AML-193 (cell line): Measurements from ENCODE around the gene SCCPDH.
A peak's percentile ranks its signal among the peaks of the same experiment; 100 is the strongest.

ENCODE experiments used
- DNase-seq, 2 experiments: peaks; one replicate each; lab custom pipeline; 2025; lab: John Stamatoyannopoulos, UW

The SCCPDH gene

GRCh38 chr1:246753670-246754535 lies 29.7 kb downstream of the SCCPDH start:
- DNase-seq, result peak; percentile 49 to 59

- no peak for DNase-seq
Observed at GRCh38 chr1:246755419-246755818, 31.2 kb downstream of the SCCPDH start.

- no peak for DNase-seq
Observed at GRCh38 chr1:246760422-246761347, 36.5 kb downstream of the SCCPDH start.

GRCh38 chr1:246761396-246761795 lies 37.2 kb downstream of the SCCPDH start:
- DNase-seq, result no peak

GRCh38 chr1:246765521-246765920 lies 41.3 kb downstream of the SCCPDH start:
- no peak for DNase-seq

GRCh38 chr1:246768403-246769020 lies 44.3 kb downstream of the SCCPDH start:
- no peak for DNase-seq

GRCh38 chr1:246769306-246769705 lies 45.1 kb downstream of the SCCPDH start:
- DNase-seq, result no peak

GRCh38 chr1:246771366-246771765 lies 47.2 kb downstream of the SCCPDH start:
- no peak for DNase-seq

GRCh38 chr1:246772686-246773085 lies 48.5 kb downstream of the SCCPDH start:
- DNase-seq, result no peak

- DNase-seq, result no peak
Observed at GRCh38 chr1:246773213-246773641, 49.0 kb downstream of the SCCPDH start.

GRCh38 chr1:246775531-246776385 lies 51.5 kb downstream of the SCCPDH start:
- no peak for DNase-seq

- no peak for DNase-seq
Observed at GRCh38 chr1:246776923-246777322, 52.7 kb downstream of the SCCPDH start.

GRCh38 chr1:246778663-246779062 lies 54.5 kb downstream of the SCCPDH start:
- DNase-seq, result no peak

GRCh38 chr1:246779561-246780175 lies 55.5 kb downstream of the SCCPDH start:
- no peak for DNase-seq

- DNase-seq, result no peak
Observed at GRCh38 chr1:246780264-246780663, 56.1 kb downstream of the SCCPDH start.

- DNase-seq, result no peak
Observed at GRCh38 chr1:246781212-246781611, 57.0 kb downstream of the SCCPDH start.

GRCh38 chr1:246782120-246782900 lies 58.1 kb downstream of the SCCPDH start:
- DNase-seq, result peak; percentile 96

- DNase-seq, result peak; percentile 41 to 44
Observed at GRCh38 chr1:246784621-246785493, 60.6 kb downstream of the SCCPDH start.

- no peak for DNase-seq
Observed at GRCh38 chr1:246785494-246786111, 61.4 kb downstream of the SCCPDH start.
